Pancreas (tissue), 10 donors: Measurements from ENCODE around the gene POLR1B. TPM values are rescaled to one million over a fixed set of nuclear protein-coding genes. Genes with fewer than 3 reads are reported as not detected.
"Not testable (repeated sequence)": the region's sequence is repeated elsewhere in the genome, so short reads cannot be mapped to it uniquely, and the experiment has no call there.

Experiments
- ATAC-seq, 4 donors: fragments of 200-7000 bp; cut with Tn5 transposase; one replicate each; pipeline versions ENCODE4 v1.8.0 to v1.9.1; 2020; ENCODE audit warnings: mild to moderate bottlenecking in 4 of 4, moderate library complexity in 4 of 4
- DNase-seq, 6 donors: peaks; one replicate each; pipeline ENCODE4 v3.0.0-alpha.2; 2020
- FAIRE-seq: peaks from 2 replicates; lab custom pipeline; 2012; peaks lifted over from hg19 to GRCh38; lab: Jason Lieb, UNC
- H3K27ac ChIP-seq, 4 donors: fragments of 200-600 bp; sonication (generic); 1 replicate in 3 of 4; 2 replicates in 1 of 4; pipeline versions ENCODE4 v1.5.0 to v1.8.0; 2020
- H3K27me3 ChIP-seq, 4 donors: fragments of 200-600 bp; one replicate each; pipeline ENCODE4 v1.8.0; 2021
- H3K36me3 ChIP-seq, 3 donors: fragments of 200-600 bp; sonication (generic) in 1 of 3; one replicate each; pipeline versions ENCODE4 v1.5.0 to v1.8.0; 2020 to 2021
- H3K4me1 ChIP-seq, 3 donors: fragments of 200-600 bp; one replicate each; pipeline ENCODE4 v1.8.0; 2021
- H3K4me3 ChIP-seq, 4 donors: fragments of 200-600 bp; sonication (generic) in 2 of 4; one replicate each; pipeline versions ENCODE4 v1.5.0 to v1.8.0; 2020 to 2021
- H3K9me3 ChIP-seq, 4 donors: fragments of 200-600 bp; one replicate each; pipeline ENCODE4 v1.8.0; 2021
- WGBS, 2 donors: extraction: QIAGEN DNeasy Blood & Tissue Kit; methylation state at CpG; one replicate each; pipeline ENCODE4 v1.1.7; 2013; 5-methylcytosine and 5-hydroxymethylcytosine counted together
- intact Hi-C, 3 donors: fragments of 100-400 bp; cut with DNase I; formaldehyde crosslinking; loops; one replicate each; pipeline versions ENCODE4 v1.11.1 to v1.14.2; 2022
- polyA plus RNA-seq, 2 donors: library from polyadenylated mRNA; stranded (reverse); fragments of 200-250 nt; gene quantifications; one replicate each; pipeline ENCODE4 v1.2.3, GENCODE V29; 2013
- total RNA-seq, 6 donors: library from RNA; stranded (reverse); fragmentation: NEBNext Ultra II Directional in 4 of 6; extraction: Animal tissue kit (Norgen Biotek cat#: 25700) in 4 of 6; gene quantifications; one replicate each; pipeline versions ENCODE4 v1.2.1 to v1.2.4, GENCODE V29; 2021 to 2023
- TF ChIP-seq, protein P1 (sequence below), 4 donors: fragments of 200-600 bp; sonication (generic) in 3 of 4; IDR thresholded peaks; one replicate each; pipeline versions ENCODE4 v1.5.0 to v1.8.0; 2021; ENCODE audit warnings: antibody characterized with exemption in 4 of 4
- donor health status: healthy with polysubstance abuse.
- donor health status: DM: no; HTN: no; CAD: no; lungs with moderate emphysema.
- donor health status: DM: no; HTN: no; CAD: no.
- donor health status: control.
- donor health status: control.
- donor health status: Bipolar disorder and iron deficiency.
- donor health status: DM: yes; HTN: yes; CAD: no.
- donor health status: DM: no; HTN: no; CAD: no.
- donor health status: DM: no; HTN: no; CAD: no.
- donor health status: DM: yes; HTN: yes; CAD: no.

Gene POLR1B
- total and polyA plus RNA-seq, 8 donors, result 5.5 to 16.9 (median 11.2) TPM

DNA sequence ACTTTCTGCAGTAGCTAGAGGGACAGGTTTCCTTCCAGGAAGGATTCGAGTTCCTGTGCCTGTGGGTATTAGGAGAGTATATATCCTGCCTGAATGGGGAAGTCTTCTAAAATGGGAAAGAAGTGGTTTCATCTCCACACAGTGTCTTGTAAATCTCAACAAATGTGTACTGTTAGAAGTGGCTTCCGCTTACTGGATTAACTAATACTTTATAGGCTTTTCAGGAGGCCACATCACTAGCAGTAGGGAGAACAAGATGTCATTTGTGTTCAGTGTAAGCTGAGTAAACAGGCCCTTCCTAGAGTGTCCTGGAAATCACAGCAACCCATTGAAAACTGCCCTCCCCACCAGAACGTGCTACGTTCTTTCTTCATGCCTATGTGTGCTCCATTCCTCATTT lies 12.5 kb upstream of the POLR1B start:
- TF ChIP-seq, protein P1, sequence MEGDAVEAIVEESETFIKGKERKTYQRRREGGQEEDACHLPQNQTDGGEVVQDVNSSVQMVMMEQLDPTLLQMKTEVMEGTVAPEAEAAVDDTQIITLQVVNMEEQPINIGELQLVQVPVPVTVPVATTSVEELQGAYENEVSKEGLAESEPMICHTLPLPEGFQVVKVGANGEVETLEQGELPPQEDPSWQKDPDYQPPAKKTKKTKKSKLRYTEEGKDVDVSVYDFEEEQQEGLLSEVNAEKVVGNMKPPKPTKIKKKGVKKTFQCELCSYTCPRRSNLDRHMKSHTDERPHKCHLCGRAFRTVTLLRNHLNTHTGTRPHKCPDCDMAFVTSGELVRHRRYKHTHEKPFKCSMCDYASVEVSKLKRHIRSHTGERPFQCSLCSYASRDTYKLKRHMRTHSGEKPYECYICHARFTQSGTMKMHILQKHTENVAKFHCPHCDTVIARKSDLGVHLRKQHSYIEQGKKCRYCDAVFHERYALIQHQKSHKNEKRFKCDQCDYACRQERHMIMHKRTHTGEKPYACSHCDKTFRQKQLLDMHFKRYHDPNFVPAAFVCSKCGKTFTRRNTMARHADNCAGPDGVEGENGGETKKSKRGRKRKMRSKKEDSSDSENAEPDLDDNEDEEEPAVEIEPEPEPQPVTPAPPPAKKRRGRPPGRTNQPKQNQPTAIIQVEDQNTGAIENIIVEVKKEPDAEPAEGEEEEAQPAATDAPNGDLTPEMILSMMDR (IDR thresholded peaks at IDR 0.05), result no peak
- intact Hi-C loops, result no loop called here
- FAIRE-seq (no peak), DNase-seq (no peak), ATAC-seq (no peak)
- Histone ChIP-seq H3K27me3 (no peaks in the 10 kb centered on the region), H3K4me3 (no peak overlapping the region), H3K9me3 (no peaks in the 10 kb centered on the region), H3K27ac (no peak overlapping the region), H3K4me1 (no peaks in the 10 kb centered on the region), H3K36me3 (peaks cover 0 to 7% (median 0%) of the 10 kb centered on the region in 3 donors)
- WGBS, 2 donors, result 72% methylated on average over 4 of the region's 4 CpGs

DNA sequence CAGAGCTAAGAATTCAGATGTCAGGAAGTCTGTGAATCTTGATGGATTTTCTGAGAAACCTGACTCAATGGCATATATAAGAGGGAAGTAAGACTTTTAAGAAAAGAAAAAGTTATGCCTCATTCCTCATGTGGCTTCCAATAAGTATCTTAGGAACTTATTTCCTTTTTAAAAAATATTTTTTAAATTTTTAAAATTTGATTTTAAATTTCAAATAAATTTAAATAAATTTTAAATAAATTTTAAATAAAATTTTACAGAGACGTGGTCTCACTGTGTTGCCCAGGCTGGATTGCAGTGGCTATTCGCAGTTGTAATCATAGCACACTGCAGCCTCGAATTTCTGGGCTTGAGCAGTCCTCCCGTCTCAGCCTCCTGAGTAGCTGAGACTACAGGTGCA lies 11.5 kb upstream of the POLR1B start:
- H3K4me1 ChIP-seq, result no peaks in the 10 kb centered on the region

DNA sequence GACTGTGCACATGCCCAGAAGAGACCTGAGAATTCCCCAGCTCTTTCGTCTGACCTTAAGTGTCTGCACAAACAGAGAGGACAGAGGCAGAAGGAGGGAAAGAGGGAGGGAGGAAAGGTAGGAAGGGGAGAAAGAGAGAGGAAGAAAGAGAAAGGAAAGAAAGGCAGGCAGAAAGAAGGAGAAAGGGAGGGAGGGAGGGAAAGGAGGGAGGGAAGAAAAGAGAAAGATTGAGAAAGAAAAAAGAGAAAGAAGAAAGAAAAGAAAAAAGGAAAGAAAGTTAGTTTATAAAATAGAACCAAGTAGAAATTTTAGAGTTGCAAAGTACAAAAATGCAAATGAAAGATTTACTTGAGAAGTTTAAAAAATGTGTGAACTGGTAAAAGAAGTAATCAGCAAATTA lies 7.4 kb upstream of the POLR1B start:
- FAIRE-seq, result no peak
- ATAC-seq, result no peak

More for the DNA sequence above, 11.5 kb upstream of the POLR1B start:
- H3K27ac ChIP-seq, result no peak overlapping the region
- no peak for FAIRE-seq
- no peak for DNase-seq
- H3K36me3 ChIP-seq, result peaks cover 0 to 7% (median 0%) of the 10 kb centered on the region in 3 donors
- H3K4me3 ChIP-seq, result no peak overlapping the region
- 93 to 96% methylated on average over 4 of the region's 4 CpGs for WGBS, 2 donors
- no peak for ATAC-seq
- no peaks in the 10 kb centered on the region for H3K27me3 ChIP-seq
- no peaks in the 10 kb centered on the region for H3K9me3 ChIP-seq
- TF ChIP-seq, protein P1 (IDR thresholded peaks at IDR 0.05), result no peak
- intact Hi-C loops, result no loop called here

DNA sequence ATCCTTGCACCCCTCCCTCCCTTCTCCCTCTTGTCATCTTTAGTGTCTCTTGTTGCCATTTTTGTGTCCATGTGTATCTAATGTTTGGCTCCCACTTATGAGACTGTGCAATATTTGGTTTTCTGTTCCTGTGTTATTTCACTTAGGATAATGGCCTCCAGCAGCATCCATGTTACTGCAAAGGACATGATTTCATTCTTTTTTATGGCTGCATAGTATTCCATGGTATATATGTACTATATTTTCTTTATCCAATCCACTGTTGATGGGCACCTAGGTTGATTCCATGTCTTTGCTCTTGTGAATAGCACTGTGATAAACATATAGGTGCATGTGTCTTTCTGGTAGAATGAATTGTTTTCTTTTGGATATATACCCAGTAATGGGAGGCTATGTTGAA lies 5.6 kb upstream of the POLR1B start:
- DNase-seq, H3K4me1 ChIP-seq, H3K9me3 ChIP-seq, ATAC-seq, FAIRE-seq, H3K4me3 ChIP-seq, intact Hi-C loops, H3K27me3 ChIP-seq, H3K27ac ChIP-seq, H3K36me3 ChIP-seq: not testable (repeated sequence)

More for the DNA sequence above, 7.4 kb upstream of the POLR1B start:
- no peak overlapping the region for H3K27ac ChIP-seq
- WGBS, 2 donors, result 75 to 88% methylated on average over 1 of the region's 1 CpG
- H3K4me3 ChIP-seq, result no peak overlapping the region
- H3K27me3 ChIP-seq, result no peaks in the 10 kb centered on the region
- no peaks in the 10 kb centered on the region for H3K36me3 ChIP-seq
- intact Hi-C loops, result no loop called here
- TF ChIP-seq, protein P1 (IDR thresholded peaks at IDR 0.05), result no peak
- H3K4me1 ChIP-seq, result no peaks in the 10 kb centered on the region
- DNase-seq, result no peak
- H3K9me3 ChIP-seq, result no peaks in the 10 kb centered on the region

DNA sequence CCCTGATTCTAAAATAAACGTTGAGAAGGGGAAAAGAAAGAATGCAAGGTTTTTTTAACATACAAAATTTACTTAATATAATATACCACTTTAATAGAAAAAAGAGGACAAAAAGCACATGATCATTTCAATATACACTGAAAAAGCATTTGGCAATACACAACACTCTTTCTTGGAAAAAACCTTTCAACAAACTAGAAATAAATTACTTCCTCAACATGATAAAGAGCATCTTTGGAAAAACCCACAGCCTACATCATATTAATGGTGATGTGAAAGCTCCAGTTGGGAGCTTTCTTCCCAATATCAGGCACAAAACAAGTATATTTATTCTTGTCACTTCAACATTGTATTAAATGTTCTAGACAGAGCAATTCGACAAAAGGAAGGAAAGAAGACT lies 3.0 kb upstream of the POLR1B start:
- H3K36me3 ChIP-seq, result no peaks in the 10 kb centered on the region
- no peaks in the 10 kb centered on the region for H3K9me3 ChIP-seq
- ATAC-seq (no peak), DNase-seq (no peak), FAIRE-seq (no peak)
- intact Hi-C loops, result no loop called here
- 47 to 54% methylated on average over 2 of the region's 2 CpGs for WGBS, 2 donors
- no peaks in the 10 kb centered on the region for H3K27me3 ChIP-seq
- TF ChIP-seq, protein P1 (IDR thresholded peaks at IDR 0.05), result no peak
- H3K4me1 ChIP-seq, result peaks cover 0 to 13% (median 7%) of the 10 kb centered on the region in 3 donors
- no peak overlapping the region for H3K4me3 ChIP-seq
- H3K27ac ChIP-seq, result no peak overlapping the region
